H9 (cell line): ENCODE measurements around the gene MSN. TPM values are rescaled to one million over a fixed set of nuclear protein-coding genes. Genes with fewer than 3 reads are reported as not detected.

Experiments used
- DNase-seq: peaks from one replicate; pipeline ENCODE4 v3.0.0-alpha.2; 2017
- H2AFZ ChIP-seq: one replicate; pipeline ENCODE4 v1.6.1; 2013; ENCODE audit warnings: mild to moderate bottlenecking, low read length, control low read depth, moderate library complexity
- H2AK5ac ChIP-seq: 2 replicates; pipeline ENCODE4 v1.6.1; 2013; ENCODE audit warnings: low read length, control low read depth, mixed read lengths; ENCODE audit not compliant: insufficient read length
- H2BK120ac ChIP-seq: one replicate; pipeline ENCODE4 v1.6.1; 2013; ENCODE audit warnings: low read depth, mild to moderate bottlenecking, low read length, control low read depth, inconsistent platforms; ENCODE audit not compliant: poor library complexity, severe bottlenecking
- H2BK12ac ChIP-seq: 2 replicates; pipeline ENCODE4 v1.6.1; 2013; ENCODE audit warnings: low read length, control low read depth, mixed read lengths, low read depth; ENCODE audit not compliant: insufficient read length
- H2BK15ac ChIP-seq: 2 replicates; pipeline ENCODE4 v1.6.1; 2013; ENCODE audit warnings: low read depth, low read length, control low read depth
- H2BK20ac ChIP-seq: one replicate; pipeline ENCODE4 v1.6.1; 2013; ENCODE audit warnings: low read depth, mild to moderate bottlenecking, low read length, control low read depth, inconsistent platforms; ENCODE audit not compliant: poor library complexity, severe bottlenecking
- H2BK5ac ChIP-seq: 2 replicates; pipeline ENCODE4 v1.6.1; 2013; ENCODE audit warnings: low read length, control low read depth, mixed read lengths; ENCODE audit not compliant: insufficient read length
- H3K14ac ChIP-seq: 2 replicates; pipeline ENCODE4 v1.6.1; 2013; ENCODE audit warnings: low read length, control low read depth; ENCODE audit not compliant: insufficient read depth
- H3K18ac ChIP-seq: 2 replicates; pipeline ENCODE4 v1.6.1; 2013; ENCODE audit warnings: low read depth, mild to moderate bottlenecking, mixed read lengths, low read length, control low read depth; ENCODE audit not compliant: insufficient read length
- H3K23ac ChIP-seq: 2 replicates; pipeline ENCODE4 v1.6.1; 2013; ENCODE audit warnings: low read length, control low read depth, mixed read lengths, low read depth; ENCODE audit not compliant: insufficient read length
- H3K23me2 ChIP-seq: 2 replicates; pipeline ENCODE4 v1.6.1; 2013; ENCODE audit warnings: low read depth, mild to moderate bottlenecking, mixed read lengths, low read length, control low read depth; ENCODE audit not compliant: insufficient read length, poor library complexity, severe bottlenecking
- H3K27ac ChIP-seq: 2 replicates; pipeline ENCODE4 v1.5.1; 2013; ENCODE audit warnings: low read length, control low read depth, mixed read lengths, low read depth; ENCODE audit not compliant: insufficient read length
- H3K27me3 ChIP-seq: 2 replicates; pipeline ENCODE4 v1.6.1; 2013; ENCODE audit warnings: low read length, control low read depth, inconsistent platforms; ENCODE audit not compliant: insufficient read depth
- H3K4ac ChIP-seq: 2 replicates; pipeline ENCODE4 v1.6.1; 2013; ENCODE audit warnings: low read depth, mild to moderate bottlenecking, control low read depth, inconsistent platforms, low read length, moderate library complexity
- H3K4me1 ChIP-seq: 2 replicates; pipeline ENCODE4 v1.6.1; 2013; ENCODE audit warnings: low read length, control low read depth, inconsistent platforms; ENCODE audit not compliant: insufficient read depth
- H3K4me2 ChIP-seq: 2 replicates; pipeline ENCODE4 v1.6.1; 2013; ENCODE audit warnings: low read length, control low read depth, mixed read lengths; ENCODE audit not compliant: insufficient read length, insufficient read depth
- H3K56ac ChIP-seq: 2 replicates; pipeline ENCODE4 v1.6.1; 2013; ENCODE audit warnings: low read depth, mild to moderate bottlenecking, mixed read lengths, low read length, control low read depth; ENCODE audit not compliant: insufficient read length
- H3K79me1 ChIP-seq: 2 replicates; pipeline ENCODE4 v1.6.1; 2013; ENCODE audit warnings: low read depth, mild to moderate bottlenecking, moderate library complexity, low read length, control low read depth, inconsistent platforms; ENCODE audit not compliant: insufficient read depth, poor library complexity, severe bottlenecking
- H3K79me2 ChIP-seq: 2 replicates; pipeline ENCODE4 v1.6.1; 2013; ENCODE audit warnings: low read length, control low read depth, inconsistent platforms; ENCODE audit not compliant: insufficient read depth
- H3K9ac ChIP-seq: 2 replicates; pipeline ENCODE4 v1.6.1; 2013; ENCODE audit warnings: low read length, control low read depth, mixed read lengths; ENCODE audit not compliant: insufficient read length; ENCODE audit errors: extremely low read depth
- H3K9me3 ChIP-seq: one replicate; pipeline ENCODE4 v1.6.1; 2013; ENCODE audit warnings: low read depth, low read length, inconsistent platforms; ENCODE audit not compliant: control insufficient read depth
- H3T11ph ChIP-seq: one replicate; pipeline ENCODE4 v1.6.1; 2013; ENCODE audit warnings: mild to moderate bottlenecking, low read length, control low read depth, inconsistent platforms
- H4K20me1 ChIP-seq: one replicate; pipeline ENCODE4 v1.6.1; 2013; ENCODE audit not compliant: control insufficient read depth, insufficient read length, insufficient read depth
- H4K5ac ChIP-seq: 2 replicates; pipeline ENCODE4 v1.6.1; 2013; ENCODE audit warnings: low read depth, mild to moderate bottlenecking, mixed read lengths, low read length, control low read depth; ENCODE audit not compliant: insufficient read length
- H4K8ac ChIP-seq: replicated peaks from 2 replicates; pipeline ENCODE4 v1.6.1; 2013; ENCODE audit warnings: low read length, control low read depth, mixed read lengths, low read depth; ENCODE audit not compliant: insufficient read length
- H4K91ac ChIP-seq: 2 replicates; pipeline ENCODE4 v1.6.1; 2013; ENCODE audit warnings: low read depth, mild to moderate bottlenecking, moderate library complexity, mixed read lengths, low read length, control low read depth; ENCODE audit not compliant: insufficient read length
- H3K27ac Mint-ChIP-seq, 3 experiments: 2 replicates in 2 of 3; 3 replicates in 1 of 3; pipeline ENCODE4 v1.8.0; 2020 to 2021; ENCODE audit warnings: mixed read lengths in 3 of 3, mild to moderate bottlenecking in 1 of 3, moderate library complexity in 1 of 3
- H3K27me3 Mint-ChIP-seq: 2 replicates; pipeline ENCODE4 v1.8.0; 2021; ENCODE audit warnings: low read depth, mild to moderate bottlenecking, moderate library complexity, mixed read lengths
- H3K36me3 Mint-ChIP-seq, 3 experiments: 2 replicates in 2 of 3; 3 replicates in 1 of 3; pipeline ENCODE4 v1.8.0; 2020 to 2021; ENCODE audit warnings: low read depth in 3 of 3, mixed read lengths in 3 of 3; ENCODE audit not compliant: insufficient read depth in 1 of 3
- H3K4me1 Mint-ChIP-seq, 2 experiments: 2 replicates each; pipeline ENCODE4 v1.8.0; 2020; ENCODE audit warnings: mixed read lengths in 2 of 2
- H3K4me3 Mint-ChIP-seq, 2 experiments: 2 replicates in 1 of 2; 3 replicates in 1 of 2; pipeline ENCODE4 v1.8.0; 2020 to 2021; ENCODE audit warnings: mild to moderate bottlenecking in 2 of 2, mixed read lengths in 2 of 2, moderate library complexity in 1 of 2
- H3K9me3 Mint-ChIP-seq, 2 experiments: 2 replicates in 1 of 2; 3 replicates in 1 of 2; pipeline ENCODE4 v1.8.0; 2020; ENCODE audit warnings: mild to moderate bottlenecking in 2 of 2, mixed read lengths in 2 of 2, moderate library complexity in 1 of 2
- CTCF ChIP-seq: fragments of 200-600 bp; sonication (generic); conservative IDR thresholded peaks from 3 replicates; pipeline ENCODE4 v1.8.0; 2021; ENCODE audit warnings: antibody characterized with exemption, mild to moderate bottlenecking
- WGBS: extraction: QIAGEN DNeasy Blood & Tissue Kit; methylation state at CpG from one replicate; pipeline ENCODE4 v1.1.7; 2013; ENCODE audit warnings: missing lambda C conversion rate, low lambda C conversion rate, mixed read lengths; ENCODE audit not compliant: insufficient read length; ENCODE audit errors: extremely low coverage; 5-methylcytosine and 5-hydroxymethylcytosine counted together
- total RNA-seq: library from RNA; stranded (reverse); gene quantifications from 2 replicates; pipeline ENCODE4 v1.2.1, GENCODE V29; 2021

The MSN gene
- total RNA-seq, 1 experiment from 2014 or later = 126 TPM

- no peak overlapping the region for H3K14ac ChIP-seq
- no peak overlapping the region for H2BK15ac ChIP-seq
- no CpG with 5 or more reads among the region's 3 CpGs for WGBS
- H2BK12ac ChIP-seq = no peak overlapping the region
- H3K23me2 ChIP-seq = no peaks in the 10 kb centered on the region
- Mint-ChIP-seq H3K4me1 (peaks cover 4 to 7% of the 10 kb centered on the region in 2 experiments), H3K27ac (peak overlapping the region in 1 of 3 experiments; percentile 36; a peak in 1 of 7 replicates), H3K4me3 (no peak overlapping the region), H3K36me3 (peaks cover 0 to 14% (median 1%) of the 10 kb centered on the region in 3 experiments; a peak in 5 of 7 replicates), H3K27me3 (no peaks in the 10 kb centered on the region), H3K9me3 (peaks cover 53 to 62% of the 10 kb centered on the region in 2 experiments)
- H3K18ac ChIP-seq = no peak overlapping the region
- no peak overlapping the region for H3K4me2 ChIP-seq
- H3K27ac ChIP-seq = no peak overlapping the region
- no peak overlapping the region for H3K23ac ChIP-seq
- no peak for DNase-seq
- no peak overlapping the region for H2AK5ac ChIP-seq
- no peaks in the 10 kb centered on the region for H4K20me1 ChIP-seq
- peaks cover 33% of the 10 kb centered on the region for H3K9me3 ChIP-seq
- no peak overlapping the region for H2AFZ ChIP-seq
- H3K4me1 ChIP-seq = no peaks in the 10 kb centered on the region
- no peak overlapping the region for H3T11ph ChIP-seq
- H3K9ac ChIP-seq = no peak overlapping the region
- no peak overlapping the region for H3K4ac ChIP-seq
- no peak overlapping the region for H4K5ac ChIP-seq
- H3K79me2 ChIP-seq = peaks cover 22% of the 10 kb centered on the region; the same call in 1 of the 2 replicates
- H4K91ac ChIP-seq = no peak overlapping the region
- no peak overlapping the region for H4K8ac ChIP-seq
- no peak overlapping the region for H3K56ac ChIP-seq
- H2BK20ac ChIP-seq = no peak overlapping the region
- no peaks in the 10 kb centered on the region for H3K79me1 ChIP-seq
- H2BK120ac ChIP-seq = no peak overlapping the region
- TF ChIP-seq CTCF = no peak
- no peaks in the 10 kb centered on the region for H3K27me3 ChIP-seq
- no peak overlapping the region for H2BK5ac ChIP-seq
Measured at GRCh38 chrX:65677954-65678469, 10.6 kb downstream of the MSN start.
